Suprapubic skin (tissue), 4 donors: ENCODE results near the gene GMPPA.

Experiments used
- CTCF ChIP-seq, 2 donors: fragments of 200-600 bp in 1 of 2; fragments of 450-650 bp in 1 of 2; sonication (generic) in 1 of 2; IDR thresholded peaks; one replicate each; pipeline ENCODE4 v1.5.1; 2016 to 2019; ENCODE audit warnings: antibody characterized with exemption in 2 of 2, mild to moderate bottlenecking in 1 of 2, moderate library complexity in 1 of 2
- POLR2A ChIP-seq, 2 donors: fragments of 450-650 bp; IDR thresholded peaks; one replicate each; pipeline ENCODE4 v1.6.1; 2017; ENCODE audit warnings: antibody characterized with exemption in 2 of 2, mild to moderate bottlenecking in 2 of 2, moderate library complexity in 2 of 2
- POLR2AphosphoS5 ChIP-seq, 3 donors: sonication (generic); formaldehyde crosslinking; IDR thresholded peaks; one replicate each; pipeline ENCODE4 v1.6.1; 2017; ENCODE audit warnings: antibody characterized with exemption in 3 of 3

- no peak for TF ChIP-seq CTCF (IDR thresholded peaks at IDR 0.05)
- peak in 1 of 2 donors; percentile 33 for TF ChIP-seq POLR2A (IDR thresholded peaks at IDR 0.05)
- no peak for TF ChIP-seq POLR2AphosphoS5 (IDR thresholded peaks at IDR 0.05)
Measured at GRCh38 chr2:219497495-219498279, 1.0 kb upstream of the GMPPA start.
